ENCODE results near the gene CRAMP1. TPM values are rescaled to one million over a fixed set of nuclear protein-coding genes. Genes with fewer than 3 reads are reported as not detected.
"Not testable (repeated sequence)": the region's sequence is repeated elsewhere in the genome, so short reads cannot be mapped to it uniquely, and the experiment has no call there.

The CRAMP1 gene
- total RNA-seq, 2 experiments from 2014 or later, result 14.5 to 14.6 TPM

DNA sequence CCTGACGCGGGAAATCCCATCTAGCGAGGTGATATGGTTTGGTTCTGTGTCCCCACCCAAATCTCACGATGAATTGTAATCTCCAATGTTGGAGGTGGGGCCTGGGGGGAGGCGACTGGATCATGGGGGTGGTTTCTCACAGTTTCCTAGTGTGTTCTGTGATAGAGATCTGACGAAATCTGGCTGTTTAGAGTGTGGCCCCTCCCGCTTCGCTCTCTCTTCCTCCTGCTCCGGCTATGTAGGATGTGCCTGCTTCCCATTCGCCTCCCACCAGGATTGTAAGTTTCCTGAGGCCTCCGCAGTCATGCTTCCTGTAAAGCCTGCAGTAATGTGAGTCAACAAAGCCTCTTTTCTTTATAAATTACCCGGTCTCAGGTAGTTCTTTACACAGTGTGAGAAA lies 31.9 kb upstream of the CRAMP1 start:
- intact Hi-C loops (cut with micrococcal nuclease), result no loop called here
- no peaks in the 10 kb centered on the region for H3K4me1 Mint-ChIP-seq (ENCODE audit: low read depth)
- POLR2A ChIA-PET, result no interaction called here
- H3K36me3 Mint-ChIP-seq, result no peaks in the 10 kb centered on the region
- H3K27ac Mint-ChIP-seq, result no peak overlapping the region
- no peaks in the 10 kb centered on the region for H3K9me3 Mint-ChIP-seq
- CTCF ChIA-PET, result no interaction called here
- no peaks in the 10 kb centered on the region for H3K27me3 Mint-ChIP-seq
- H3K4me3 Mint-ChIP-seq, result no peak overlapping the region
- no peak for DNase-seq

DNA sequence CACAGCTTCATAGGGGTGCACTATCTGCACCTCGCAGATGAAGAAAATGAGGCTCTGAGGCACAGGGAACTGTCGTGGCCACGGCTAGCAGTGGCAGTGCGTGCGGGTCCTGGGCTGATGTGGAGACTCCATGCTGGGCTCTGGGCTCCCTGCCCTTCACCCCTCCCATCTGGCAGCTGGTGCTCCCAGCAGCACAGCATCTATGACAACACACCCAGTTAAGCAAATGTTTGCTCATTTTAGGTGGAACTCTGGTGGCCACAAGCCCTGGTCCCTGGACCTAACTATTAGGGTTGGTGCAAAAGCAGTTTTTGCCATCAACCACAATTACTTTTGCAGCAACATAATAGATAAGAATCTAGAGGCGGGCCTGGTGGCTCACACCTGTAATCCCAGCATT lies 31.2 kb upstream of the CRAMP1 start:
- H3K4me3 Mint-ChIP-seq, result no peak overlapping the region
- ChIA-PET CTCF (no interaction called here), POLR2A (no interaction called here)
- intact Hi-C loops (cut with micrococcal nuclease), result no loop called here
- DNase-seq, result no peak
- H3K27me3 Mint-ChIP-seq, result no peaks in the 10 kb centered on the region
- H3K27ac Mint-ChIP-seq, result no peak overlapping the region
- no peaks in the 10 kb centered on the region for H3K9me3 Mint-ChIP-seq
- H3K4me1 Mint-ChIP-seq (ENCODE audit: low read depth), result no peaks in the 10 kb centered on the region
- no peaks in the 10 kb centered on the region for H3K36me3 Mint-ChIP-seq

DNA sequence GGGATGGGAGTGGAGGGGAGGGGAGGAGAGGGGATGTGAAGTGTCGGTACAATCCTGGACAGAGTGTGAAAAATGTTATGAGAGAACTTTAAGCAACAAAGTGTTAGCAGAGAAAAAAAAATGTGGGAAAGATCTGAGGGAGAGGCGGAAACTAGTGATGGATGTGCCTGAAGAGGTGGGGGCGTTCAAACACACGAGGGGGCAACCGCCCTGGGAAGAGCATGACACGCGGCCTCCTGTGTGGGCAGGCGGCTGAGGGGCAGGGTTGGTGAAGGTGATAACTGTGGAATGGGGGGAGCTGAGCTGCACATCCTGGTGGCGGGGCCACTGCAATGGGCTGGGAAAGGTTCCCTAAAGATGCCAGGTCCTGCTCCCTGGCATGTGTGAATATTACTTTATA lies 30.4 kb upstream of the CRAMP1 start:
- ChIA-PET CTCF (no interaction called here), POLR2A (no interaction called here)
- DNase-seq, result no peak
- Mint-ChIP-seq H3K4me3 (no peak overlapping the region), H3K27ac (no peak overlapping the region), H3K36me3 (no peaks in the 10 kb centered on the region), H3K4me1 (ENCODE audit: low read depth) (no peaks in the 10 kb centered on the region), H3K27me3 (no peaks in the 10 kb centered on the region), H3K9me3 (no peaks in the 10 kb centered on the region)
- intact Hi-C loops (cut with micrococcal nuclease), result no loop called here

DNA sequence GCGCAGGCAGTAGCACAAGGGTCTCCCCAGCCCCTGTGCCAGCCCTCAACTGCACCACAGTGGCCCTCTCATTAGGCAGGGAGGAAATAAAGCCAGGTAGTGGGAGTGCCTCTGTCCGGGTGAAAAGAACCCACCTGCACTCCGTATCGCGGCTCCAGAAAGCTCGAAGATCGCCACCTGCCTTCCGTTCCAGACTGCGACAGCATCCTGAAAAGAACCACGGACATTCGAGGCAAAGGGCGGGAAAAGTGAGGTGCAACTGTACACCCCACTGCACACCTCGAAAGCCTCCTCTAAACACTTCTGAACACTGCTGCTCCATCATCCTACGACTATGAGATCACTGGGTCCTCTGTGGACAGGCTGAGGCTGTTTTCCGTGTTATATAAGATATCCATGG lies 29.0 kb upstream of the CRAMP1 start:
- no peaks in the 10 kb centered on the region for H3K4me1 Mint-ChIP-seq (ENCODE audit: low read depth)
- H3K4me3 Mint-ChIP-seq, result no peak overlapping the region
- H3K27ac Mint-ChIP-seq, result no peak overlapping the region
- no peak for DNase-seq
- no peaks in the 10 kb centered on the region for H3K9me3 Mint-ChIP-seq
- ChIA-PET POLR2A (no interaction called here), CTCF (no interaction called here)
- intact Hi-C loops (cut with micrococcal nuclease), result no loop called here
- H3K36me3 Mint-ChIP-seq, result no peaks in the 10 kb centered on the region
- no peaks in the 10 kb centered on the region for H3K27me3 Mint-ChIP-seq

DNA sequence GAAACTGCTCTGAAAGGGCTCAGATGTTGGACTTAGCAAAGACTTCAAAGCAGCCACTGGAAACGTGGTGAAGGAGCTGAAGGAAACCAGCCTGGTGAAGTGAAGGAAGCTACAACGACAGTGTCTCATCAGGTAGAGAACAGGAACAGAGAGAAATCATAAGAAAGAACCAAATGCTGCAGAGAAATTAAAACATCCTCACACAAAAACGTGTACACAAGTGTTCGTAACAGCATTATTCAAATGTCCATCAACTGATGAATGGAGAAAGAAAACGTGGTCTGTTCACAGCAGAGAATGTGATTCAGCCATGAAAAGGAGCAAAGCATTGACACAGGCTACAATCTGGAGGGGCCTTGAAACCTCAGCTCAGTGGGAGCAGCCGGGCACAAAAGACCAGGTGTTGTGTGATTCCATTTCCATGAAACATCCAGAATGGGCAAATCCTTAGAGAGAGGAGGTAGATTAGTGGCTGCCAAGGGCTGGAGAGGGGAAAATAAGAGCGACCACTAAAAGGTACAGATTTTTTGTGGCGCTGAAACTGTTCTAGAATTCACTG lies 27.2 kb upstream of the CRAMP1 start:
- Mint-ChIP-seq H3K27ac (no peak overlapping the region), H3K36me3 (no peaks in the 10 kb centered on the region), H3K4me1 (ENCODE audit: low read depth) (no peaks in the 10 kb centered on the region), H3K9me3 (no peaks in the 10 kb centered on the region), H3K27me3 (no peaks in the 10 kb centered on the region), H3K4me3 (no peak overlapping the region)
- no peak for DNase-seq
- POLR2A ChIA-PET, result no interaction called here
- intact Hi-C loops (cut with micrococcal nuclease), result no loop called here
- CTCF ChIA-PET, result no interaction called here

DNA sequence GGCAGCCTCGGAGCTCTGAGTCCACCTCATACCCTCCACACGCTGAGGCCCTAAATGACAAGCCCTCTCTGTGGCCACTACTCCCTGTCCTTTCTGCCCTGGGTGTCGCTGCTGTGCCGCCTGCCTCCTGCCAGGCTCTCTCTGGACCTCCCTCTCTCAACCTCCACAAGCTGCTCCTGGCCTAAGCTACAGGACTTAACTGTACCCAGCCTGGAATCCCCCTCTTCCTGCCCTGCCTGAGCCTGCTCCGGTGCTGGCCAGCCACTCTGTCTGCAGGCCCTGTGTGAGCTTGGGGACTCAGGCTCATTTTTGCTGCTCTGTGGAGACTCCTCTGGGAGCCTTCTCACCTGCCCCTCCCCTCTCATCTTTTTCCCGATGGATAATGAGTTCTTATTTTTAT lies 21.8 kb upstream of the CRAMP1 start:
- Mint-ChIP-seq H3K9me3 (no peaks in the 10 kb centered on the region), H3K27ac (no peak overlapping the region), H3K4me3 (no peak overlapping the region), H3K4me1 (ENCODE audit: low read depth) (no peaks in the 10 kb centered on the region), H3K27me3 (no peaks in the 10 kb centered on the region), H3K36me3 (no peaks in the 10 kb centered on the region)
- intact Hi-C loops (cut with micrococcal nuclease), result no loop called here
- no peak for DNase-seq
- ChIA-PET POLR2A (interaction anchor here (0.6 kb wide), 1 partner anchor 73 kb away, joined by 3 read pairs; no protein-coding TSS in a partner anchor), CTCF (no interaction called here)

DNA sequence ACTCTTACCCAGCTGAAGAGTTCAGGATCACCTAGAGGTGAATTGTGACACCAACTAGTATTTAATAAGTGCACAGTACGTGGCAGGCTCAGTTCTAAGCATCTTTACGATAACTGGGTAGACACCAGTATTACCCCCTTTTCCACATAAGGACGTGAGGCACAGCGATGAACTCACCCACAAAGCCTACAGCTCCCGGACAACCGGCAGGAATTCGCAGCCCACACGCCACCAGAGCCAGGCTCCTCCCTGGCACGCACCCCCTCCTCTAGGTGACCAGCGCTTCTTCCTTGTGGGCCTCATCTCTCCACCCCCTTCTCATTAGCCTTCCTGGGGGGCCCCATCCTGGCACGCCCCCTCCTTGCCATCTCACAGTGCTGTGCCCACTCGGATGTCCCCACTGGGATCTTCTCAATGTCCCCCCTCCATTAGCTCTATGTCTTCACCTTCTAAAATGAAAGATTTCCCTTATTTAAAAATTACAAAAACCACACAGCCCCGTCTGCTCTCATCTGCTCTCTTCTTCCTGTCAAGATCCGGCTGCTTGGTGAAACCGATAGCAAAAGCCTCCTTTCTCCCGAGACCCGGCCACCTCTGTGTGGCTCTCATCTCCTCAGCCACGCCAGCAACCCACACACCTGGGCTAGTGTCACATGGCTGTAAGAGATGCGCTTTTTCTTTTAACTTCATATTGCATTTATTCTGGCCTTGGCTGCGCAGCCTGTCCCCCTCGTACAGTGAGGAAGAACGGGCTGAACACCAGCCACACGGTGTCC lies 21.0 kb upstream of the CRAMP1 start:
- Mint-ChIP-seq H3K36me3 (no peaks in the 10 kb centered on the region), H3K4me3 (no peak overlapping the region), H3K9me3 (no peaks in the 10 kb centered on the region), H3K27ac (no peak overlapping the region), H3K4me1 (ENCODE audit: low read depth) (no peaks in the 10 kb centered on the region), H3K27me3 (no peaks in the 10 kb centered on the region)
- DNase-seq, result no peak
- ChIA-PET POLR2A (interaction anchor here (0.6 kb wide), 1 partner anchor 74 kb away, joined by 3 read pairs; no protein-coding TSS in a partner anchor), CTCF (no interaction called here)
- intact Hi-C loops (cut with micrococcal nuclease), result no loop called here

DNA sequence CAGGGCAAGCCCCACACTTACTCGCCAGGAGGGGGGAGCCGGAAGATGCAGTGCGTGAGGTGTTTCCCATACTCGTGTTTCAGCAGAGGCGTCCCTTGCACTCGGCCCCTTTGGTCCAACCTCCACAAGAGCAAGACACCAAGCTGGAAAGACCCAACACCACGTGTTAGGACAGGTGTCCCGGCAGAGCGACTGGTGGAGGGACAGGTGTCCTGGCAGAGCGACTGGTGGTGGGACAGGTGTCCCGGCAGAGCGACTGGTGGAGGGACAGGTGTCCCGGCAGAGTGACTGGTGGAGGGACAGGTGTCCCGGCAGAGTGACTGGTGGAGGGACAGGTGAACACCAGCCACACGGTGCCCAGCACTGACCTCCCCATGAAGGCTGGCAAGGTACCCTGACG lies 19.7 kb upstream of the CRAMP1 start:
- Mint-ChIP-seq H3K9me3 (no peaks in the 10 kb centered on the region), H3K36me3 (no peaks in the 10 kb centered on the region), H3K4me3 (no peak overlapping the region), H3K27me3 (no peaks in the 10 kb centered on the region), H3K27ac (no peak overlapping the region), H3K4me1 (ENCODE audit: low read depth) (no peaks in the 10 kb centered on the region)
- ChIA-PET CTCF (no interaction called here), POLR2A (no interaction called here)
- intact Hi-C loops (cut with micrococcal nuclease), result no loop called here
- DNase-seq, result no peak

DNA sequence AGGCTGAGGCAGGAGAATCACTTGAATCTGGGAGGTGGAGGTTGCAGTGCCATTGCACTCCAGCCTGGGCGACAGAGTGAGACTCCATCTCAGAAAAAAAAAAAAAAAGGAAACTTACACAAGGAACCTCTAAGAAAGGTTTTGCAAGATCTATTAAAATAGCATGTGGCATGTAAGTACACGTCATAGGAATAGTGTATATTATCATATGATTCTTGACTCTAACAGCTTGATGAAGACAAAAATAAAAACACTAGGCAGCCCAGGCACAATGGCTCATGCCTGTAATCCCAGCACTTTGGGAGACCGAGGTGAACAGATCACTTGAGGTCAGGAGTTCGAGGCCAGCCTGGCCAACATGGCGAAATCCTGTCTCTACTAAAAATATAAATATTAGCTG lies 16.6 kb upstream of the CRAMP1 start:
- H3K27me3 Mint-ChIP-seq; DNase-seq; H3K9me3 Mint-ChIP-seq; H3K27ac Mint-ChIP-seq; CTCF ChIA-PET; H3K4me1 Mint-ChIP-seq (ENCODE audit: low read depth); POLR2A ChIA-PET; intact Hi-C loops (cut with micrococcal nuclease); H3K4me3 Mint-ChIP-seq; H3K36me3 Mint-ChIP-seq: not testable (repeated sequence)

DNA sequence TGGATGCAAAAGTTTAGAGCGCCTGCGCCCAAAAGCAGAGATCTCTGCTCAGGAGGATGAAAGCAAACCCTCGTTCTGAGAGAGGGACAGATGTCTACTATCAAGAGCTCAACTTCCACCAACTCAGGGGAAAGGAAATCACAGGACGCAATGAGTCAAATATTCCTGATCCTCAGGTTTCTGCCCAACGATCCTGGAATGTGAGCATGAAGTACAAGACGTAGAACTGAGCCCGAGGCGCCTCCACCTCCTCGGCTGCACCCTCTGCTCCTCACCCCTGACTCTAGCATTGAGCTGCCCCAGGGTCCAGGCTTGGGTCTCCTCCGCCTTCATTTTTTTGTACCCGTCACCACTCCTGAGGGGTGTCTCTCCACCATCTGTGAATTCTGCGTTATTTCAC lies 15.6 kb upstream of the CRAMP1 start:
- Mint-ChIP-seq H3K4me3 (no peak overlapping the region), H3K9me3 (no peaks in the 10 kb centered on the region), H3K36me3 (peaks cover 3% of the 10 kb centered on the region), H3K27me3 (no peaks in the 10 kb centered on the region), H3K27ac (no peak overlapping the region), H3K4me1 (ENCODE audit: low read depth) (no peaks in the 10 kb centered on the region)
- DNase-seq, result no peak
- intact Hi-C loops (cut with micrococcal nuclease), result no loop called here
- POLR2A ChIA-PET, result no interaction called here
- CTCF ChIA-PET, result no interaction called here

DNA sequence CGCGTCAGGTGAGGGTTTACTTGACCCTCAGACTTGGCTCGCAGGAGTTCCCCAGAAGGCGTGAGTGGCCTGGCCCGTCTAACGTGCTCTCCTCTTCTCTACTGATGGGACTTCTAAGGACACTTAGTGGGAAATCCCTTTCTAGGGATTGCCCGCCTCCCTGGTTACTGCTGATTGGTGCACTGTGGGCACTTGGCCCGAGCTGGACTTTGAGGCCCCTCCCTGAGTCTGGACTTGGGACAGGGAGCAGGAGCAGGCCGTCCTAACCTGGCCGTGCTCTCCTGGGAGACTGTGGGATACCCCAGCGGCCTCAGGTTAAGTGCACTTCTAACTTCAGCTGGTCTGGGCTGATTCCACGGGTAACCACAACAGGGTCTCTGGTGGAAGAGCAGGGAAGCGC lies 15.0 kb upstream of the CRAMP1 start:
- H3K36me3 Mint-ChIP-seq, result peaks cover 3% of the 10 kb centered on the region
- no peaks in the 10 kb centered on the region for H3K4me1 Mint-ChIP-seq (ENCODE audit: low read depth)
- intact Hi-C loops (cut with micrococcal nuclease), result no loop called here
- ChIA-PET POLR2A (no interaction called here), CTCF (no interaction called here)
- DNase-seq, result no peak
- no peak overlapping the region for H3K27ac Mint-ChIP-seq
- no peaks in the 10 kb centered on the region for H3K9me3 Mint-ChIP-seq
- H3K27me3 Mint-ChIP-seq, result no peaks in the 10 kb centered on the region
- no peak overlapping the region for H3K4me3 Mint-ChIP-seq

DNA sequence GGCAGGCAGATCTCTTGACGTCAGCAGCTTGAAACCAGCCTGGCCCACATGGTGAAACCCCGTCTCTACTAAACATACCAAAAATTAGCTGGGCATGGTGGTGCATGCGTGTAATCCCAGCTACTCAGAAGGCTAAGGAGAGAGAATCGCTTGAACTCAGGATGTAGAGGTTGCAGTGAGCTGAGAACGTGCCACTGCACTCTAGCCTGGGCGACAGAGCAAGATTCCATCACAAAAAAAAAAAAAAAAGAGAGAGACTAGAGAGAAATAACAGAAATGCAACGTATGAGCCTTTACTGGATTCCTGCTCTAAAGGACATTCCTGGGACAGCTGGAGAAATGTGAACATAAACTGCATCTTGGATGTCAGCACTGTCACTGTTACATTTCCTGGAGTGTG lies 11.1 kb upstream of the CRAMP1 start:
- no peak for DNase-seq
- intact Hi-C loops (cut with micrococcal nuclease), result no loop called here
- Mint-ChIP-seq H3K27ac (no peak overlapping the region), H3K27me3 (no peaks in the 10 kb centered on the region), H3K36me3 (peaks cover 3% of the 10 kb centered on the region), H3K4me1 (ENCODE audit: low read depth) (no peaks in the 10 kb centered on the region), H3K9me3 (no peaks in the 10 kb centered on the region), H3K4me3 (no peak overlapping the region)
- CTCF ChIA-PET, result no interaction called here
- POLR2A ChIA-PET, result no interaction called here

DNA sequence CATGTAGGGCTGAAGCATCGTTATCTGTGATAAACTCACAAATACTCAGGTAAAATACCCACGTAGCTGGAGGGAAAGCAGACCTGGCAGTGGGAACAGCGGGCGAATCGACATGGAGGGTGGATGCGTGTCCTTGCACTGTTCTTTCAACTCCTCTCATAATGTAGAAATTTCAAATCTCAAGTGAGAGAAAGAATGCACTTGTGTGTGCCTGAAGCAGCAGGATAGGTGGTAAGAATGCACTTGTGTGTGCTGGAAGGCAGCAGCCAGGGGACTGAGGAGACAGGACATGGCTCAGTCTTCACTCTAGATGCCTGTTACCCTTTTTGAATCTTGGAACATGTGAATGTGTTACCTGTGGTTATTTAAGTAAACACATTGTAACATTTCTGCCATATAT lies 10.7 kb upstream of the CRAMP1 start:
- ChIA-PET CTCF (no interaction called here), POLR2A (no interaction called here)
- Mint-ChIP-seq H3K4me1 (ENCODE audit: low read depth) (no peaks in the 10 kb centered on the region), H3K4me3 (no peak overlapping the region), H3K9me3 (no peaks in the 10 kb centered on the region), H3K27ac (no peak overlapping the region), H3K36me3 (peaks cover 3% of the 10 kb centered on the region), H3K27me3 (no peaks in the 10 kb centered on the region)
- intact Hi-C loops (cut with micrococcal nuclease), result no loop called here
- no peak for DNase-seq

Measured in activated CD4-positive, alpha-beta memory T cell treated with anti-CD3 and anti-CD28 coated beads for 36 hours (primary cell).